ENCODE results near the gene MFSD6. TPM values are rescaled to one million over a fixed set of nuclear protein-coding genes. Genes with fewer than 3 reads are reported as not detected.
A peak's percentile ranks its signal among the peaks of the same experiment; 100 is the strongest.

MFSD6 gene
- polyA plus RNA-seq, 3 donors = 8.8 to 15.7 (median 12.9) TPM

DNA sequence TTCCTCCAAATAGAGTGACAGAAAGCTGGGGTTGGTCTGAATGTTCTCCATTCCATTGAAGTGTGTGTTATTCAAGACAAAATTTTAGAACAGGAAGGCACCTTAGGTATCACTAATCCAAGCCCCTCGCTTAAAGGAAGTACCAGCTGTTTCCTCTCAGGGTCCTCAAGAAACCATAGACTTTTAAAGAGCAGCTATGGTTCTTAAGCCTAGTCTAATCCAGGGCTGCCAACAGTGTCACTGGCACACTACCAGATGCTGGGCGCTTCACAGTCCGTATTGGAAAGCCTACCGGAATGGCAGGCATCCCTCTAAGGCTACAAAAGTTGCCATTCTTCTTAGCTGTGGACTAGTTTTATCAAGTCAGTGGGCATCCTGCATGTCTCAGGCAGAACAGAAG is 124.4 kb downstream of the MFSD6 start:
- H3K27ac ChIP-seq (ENCODE audit: low read depth in 1 of 2, low read length in 2 of 2) = no peak overlapping the region
- H2AFZ ChIP-seq (ENCODE audit: insufficient read depth, low read depth, low read length, poor library complexity, severe bottlenecking) = no peak overlapping the region
- peaks cover 41 to 54% of the 10 kb centered on the region in 2 donors for H3K4me1 ChIP-seq (ENCODE audit: control insufficient read depth in 1 of 2, insufficient read depth in 2 of 2, low read length in 2 of 2)
- H3K36me3 ChIP-seq (replicated peaks in 1 of 2; ENCODE audit: control insufficient read depth in 1 of 2, insufficient read depth in 2 of 2, low read length in 2 of 2) = no peaks in the 10 kb centered on the region
- H3K9me3 ChIP-seq (replicated peaks in 1 of 2; ENCODE audit: control insufficient read depth in 1 of 2, insufficient read depth in 1 of 2, low read length in 2 of 2) = peaks cover 5% of the 10 kb centered on the region in 2 donors
- Mint-ChIP-seq H3K4me3 (no peak overlapping the region), H3K4me1 (peaks cover 55% of the 10 kb centered on the region), H3K27me3 (ENCODE audit: low read depth in 3 of 3) (peaks cover 0 to 2% (median 0%) of the 10 kb centered on the region in 3 donors), H3K36me3 (peaks cover 0 to 3% of the 10 kb centered on the region in 2 donors), H3K9me3 (peaks cover 5 to 14% (median 9%) of the 10 kb centered on the region in 7 donors), H3K27ac (peak overlapping the region in 2 of 7 donors; percentile 10 to 63)
- no peak overlapping the region for H3K9ac ChIP-seq (ENCODE audit: insufficient read depth, low read length, poor library complexity, severe bottlenecking)
- no peak for DNase-seq
- no peak overlapping the region for H3K4me3 ChIP-seq (replicated peaks in 1 of 3; ENCODE audit: low read depth in 2 of 3, low read length in 3 of 3)
- intact Hi-C loops (cut with micrococcal nuclease) = loop anchor here (5.0 to 10.0 kb wide), 2 partner anchors 112 to 115 kb away; partner anchors contain the start of gene NAB1 (in 2 of the 2)
- H3K27me3 ChIP-seq (ENCODE audit: control insufficient read depth in 2 of 2, insufficient read depth in 2 of 2, low read length in 2 of 2) = no peaks in the 10 kb centered on the region
- H3K79me2 ChIP-seq (ENCODE audit: insufficient read depth, low read length) = peaks cover 28% of the 10 kb centered on the region
- 12% methylated on average over 4 of the region's 4 CpGs for WGBS (ENCODE audit: insufficient coverage)
- no peaks in the 10 kb centered on the region for H4K20me1 ChIP-seq (ENCODE audit: insufficient read depth, low read length)
- TF ChIP-seq, protein P1, sequence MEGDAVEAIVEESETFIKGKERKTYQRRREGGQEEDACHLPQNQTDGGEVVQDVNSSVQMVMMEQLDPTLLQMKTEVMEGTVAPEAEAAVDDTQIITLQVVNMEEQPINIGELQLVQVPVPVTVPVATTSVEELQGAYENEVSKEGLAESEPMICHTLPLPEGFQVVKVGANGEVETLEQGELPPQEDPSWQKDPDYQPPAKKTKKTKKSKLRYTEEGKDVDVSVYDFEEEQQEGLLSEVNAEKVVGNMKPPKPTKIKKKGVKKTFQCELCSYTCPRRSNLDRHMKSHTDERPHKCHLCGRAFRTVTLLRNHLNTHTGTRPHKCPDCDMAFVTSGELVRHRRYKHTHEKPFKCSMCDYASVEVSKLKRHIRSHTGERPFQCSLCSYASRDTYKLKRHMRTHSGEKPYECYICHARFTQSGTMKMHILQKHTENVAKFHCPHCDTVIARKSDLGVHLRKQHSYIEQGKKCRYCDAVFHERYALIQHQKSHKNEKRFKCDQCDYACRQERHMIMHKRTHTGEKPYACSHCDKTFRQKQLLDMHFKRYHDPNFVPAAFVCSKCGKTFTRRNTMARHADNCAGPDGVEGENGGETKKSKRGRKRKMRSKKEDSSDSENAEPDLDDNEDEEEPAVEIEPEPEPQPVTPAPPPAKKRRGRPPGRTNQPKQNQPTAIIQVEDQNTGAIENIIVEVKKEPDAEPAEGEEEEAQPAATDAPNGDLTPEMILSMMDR (IDR thresholded peaks at IDR 0.05) = no peak
- no peak overlapping the region for H3K4me2 ChIP-seq (replicated peaks; ENCODE audit: extremely low read depth, low read length, poor library complexity, severe bottlenecking)

DNA sequence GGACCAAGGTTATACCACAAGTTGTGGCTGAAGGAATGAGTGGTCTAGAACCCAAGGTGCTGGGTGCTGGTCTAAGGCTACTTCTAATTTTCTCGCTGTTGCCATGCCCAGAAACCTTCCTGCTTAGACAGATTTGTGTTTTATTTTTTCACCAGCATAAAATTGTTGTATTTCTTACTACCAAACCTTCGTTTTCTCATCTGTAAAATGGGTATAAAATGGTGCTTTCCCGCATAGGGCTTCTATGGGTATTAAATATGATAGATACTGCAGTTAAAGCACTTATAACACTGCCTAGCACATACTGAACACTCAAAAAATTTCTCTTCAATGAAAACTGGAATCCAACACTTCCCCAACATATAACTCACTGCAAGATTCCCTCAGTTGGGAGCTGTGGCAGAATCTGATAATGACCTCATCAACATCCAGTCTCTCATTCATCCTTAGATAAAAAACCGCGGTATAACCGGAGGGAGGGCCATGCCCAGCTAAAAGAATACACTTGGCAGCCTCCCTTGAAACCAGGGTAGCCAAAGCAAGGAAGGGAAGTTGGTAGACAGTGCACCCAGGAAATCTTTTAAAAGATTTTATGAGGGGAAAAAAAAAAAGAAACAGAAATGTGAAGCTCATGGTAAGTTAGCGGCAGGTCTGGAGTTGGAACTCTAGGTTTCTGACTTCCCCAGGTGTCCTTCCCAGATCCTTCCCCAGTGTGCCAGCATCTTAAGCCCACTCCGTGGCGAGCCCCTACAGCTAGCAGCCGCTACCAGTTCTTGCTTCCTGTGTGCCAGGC is 125.2 kb downstream of the MFSD6 start:
- intact Hi-C loops (cut with micrococcal nuclease) = loop anchor here (5.0 to 10.0 kb wide), 2 partner anchors 111 to 114 kb away; partner anchors contain the start of gene NAB1 (in 2 of the 2)
- peaks cover 6 to 18% (median 12%) of the 10 kb centered on the region in 7 donors for H3K9me3 Mint-ChIP-seq
- Histone ChIP-seq H3K27ac (ENCODE audit: low read depth in 1 of 2, low read length in 2 of 2) (peak overlapping the region; percentile 59 to 95), H4K20me1 (ENCODE audit: insufficient read depth, low read length) (no peaks in the 10 kb centered on the region), H3K4me1 (ENCODE audit: control insufficient read depth in 1 of 2, insufficient read depth in 2 of 2, low read length in 2 of 2) (peaks cover 33 to 46% of the 10 kb centered on the region in 2 donors), H3K4me3 (replicated peaks in 1 of 3; ENCODE audit: low read depth in 2 of 3, low read length in 3 of 3) (peak overlapping the region; percentile 72 to 98 (median 87)), H3K36me3 (replicated peaks in 1 of 2; ENCODE audit: control insufficient read depth in 1 of 2, insufficient read depth in 2 of 2, low read length in 2 of 2) (no peaks in the 10 kb centered on the region), H2AFZ (ENCODE audit: insufficient read depth, low read depth, low read length, poor library complexity, severe bottlenecking) (peak overlapping the region; percentile 94), H3K79me2 (ENCODE audit: insufficient read depth, low read length) (peaks cover 20% of the 10 kb centered on the region), H3K9me3 (replicated peaks in 1 of 2; ENCODE audit: control insufficient read depth in 1 of 2, insufficient read depth in 1 of 2, low read length in 2 of 2) (peaks cover 5 to 8% of the 10 kb centered on the region in 2 donors), H3K27me3 (ENCODE audit: control insufficient read depth in 2 of 2, insufficient read depth in 2 of 2, low read length in 2 of 2) (no peaks in the 10 kb centered on the region), H3K4me2 (replicated peaks; ENCODE audit: extremely low read depth, low read length, poor library complexity, severe bottlenecking) (peak overlapping the region; percentile 86), H3K9ac (ENCODE audit: insufficient read depth, low read length, poor library complexity, severe bottlenecking) (peak overlapping the region; percentile 87)
- H3K27ac Mint-ChIP-seq = peak overlapping the region; percentile 91 to 97 (median 96)
- TF ChIP-seq, protein P1 (IDR thresholded peaks at IDR 0.05) = no peak
- no peaks in the 10 kb centered on the region for H3K27me3 Mint-ChIP-seq (ENCODE audit: low read depth in 3 of 3)
- H3K4me1 Mint-ChIP-seq = peaks cover 47% of the 10 kb centered on the region
- H3K36me3 Mint-ChIP-seq = peaks cover 0 to 3% of the 10 kb centered on the region in 2 donors
- H3K4me3 Mint-ChIP-seq = peak overlapping the region; percentile 94 to 95
- WGBS (ENCODE audit: insufficient coverage) = 38% methylated on average over 6 of the region's 10 CpGs
- DNase-seq = no peak
